Esophagus (tissue), 2 donors: ENCODE measurements around the gene NFIB. TPM values are rescaled to one million over a fixed set of nuclear protein-coding genes. Genes with fewer than 3 reads are reported as not detected.

Source experiments
- H3K27ac ChIP-seq, 2 donors: one replicate each; pipeline ENCODE4 v1.5.1; 2013; ENCODE audit warnings: low read depth in 2 of 2, mild to moderate bottlenecking in 2 of 2, inconsistent platforms in 1 of 2, low read length in 1 of 2, moderate library complexity in 1 of 2
- H3K27me3 ChIP-seq, 2 donors: one replicate each; pipeline ENCODE4 v1.6.1; 2013; ENCODE audit warnings: low read length in 2 of 2, control low read depth in 1 of 2, mild to moderate bottlenecking in 1 of 2; ENCODE audit not compliant: insufficient read depth in 2 of 2, control insufficient read depth in 1 of 2
- H3K36me3 ChIP-seq, 2 donors: one replicate each; pipeline ENCODE4 v1.6.1; 2013; ENCODE audit warnings: low read length in 1 of 2; ENCODE audit not compliant: control insufficient read depth in 2 of 2, insufficient read depth in 2 of 2
- H3K4me1 ChIP-seq, 2 donors: one replicate each; pipeline ENCODE4 v1.6.1; 2013; ENCODE audit warnings: low read length in 1 of 2; ENCODE audit not compliant: control insufficient read depth in 2 of 2, insufficient read depth in 2 of 2
- H3K4me3 ChIP-seq, 2 donors: one replicate each; pipeline ENCODE4 v1.5.1; 2013; ENCODE audit warnings: low read length in 2 of 2, mild to moderate bottlenecking in 2 of 2, low read depth in 1 of 2, moderate library complexity in 1 of 2
- H3K9me3 ChIP-seq, 2 donors: one replicate each; pipeline ENCODE4 v1.6.1; 2013; ENCODE audit warnings: mild to moderate bottlenecking in 2 of 2, low read depth in 1 of 2, low read length in 1 of 2, moderate library complexity in 1 of 2; ENCODE audit not compliant: control insufficient read depth in 2 of 2, insufficient read depth in 1 of 2
- WGBS, 2 donors: extraction: QIAGEN DNeasy Blood & Tissue Kit; methylation state at CpG; one replicate each; pipeline ENCODE4 v1.1.7; 2013; 5-methylcytosine and 5-hydroxymethylcytosine counted together
- polyA plus RNA-seq, 2 donors: library from polyadenylated mRNA; stranded (reverse); fragments of 200-250 nt; gene quantifications; one replicate each; pipeline ENCODE4 v1.2.3, GENCODE V29; 2013
- donor health status: healthy with polysubstance abuse.
- donor health status: Bipolar disorder and iron deficiency.

NFIB gene
- 1 to 10 TPM; 4.0 to 6.6 TPM for polyA plus RNA-seq

GRCh38 chr9:14313951-14314423, at the start of gene NFIB:
NFIB (minus strand) TSS chr9:14314141; CDS start chr9:14313511, 630 bp downstream.
- H3K4me3 ChIP-seq = peak within 1 kb of the TSS; percentile 85 to 86
- no peaks in the 10 kb centered on the region for H3K27me3 ChIP-seq
- H3K36me3 ChIP-seq = no peaks in the 10 kb centered on the region
- H3K9me3 ChIP-seq = no peaks in the 10 kb centered on the region
- H3K4me1 ChIP-seq = no peaks in the 10 kb centered on the region
- H3K27ac ChIP-seq = peak within 1 kb of the TSS; percentile 95 to 98
- 1% methylated on average over 31 to 63 of the region's 63 CpGs for WGBS, 2 donors

GRCh38 chr9:14362175-14362574, 48.2 kb upstream of the NFIB start:
- Histone ChIP-seq H3K4me3 (no peak overlapping the region), H3K27me3 (peaks cover 0 to 2% of the 10 kb centered on the region in 2 donors), H3K4me1 (no peaks in the 10 kb centered on the region), H3K27ac (no peak overlapping the region), H3K9me3 (no peaks in the 10 kb centered on the region), H3K36me3 (no peaks in the 10 kb centered on the region)
- WGBS, 2 donors = 67 to 69% methylated on average over 1 of the region's 1 CpG

- Histone ChIP-seq H3K4me1 (no peaks in the 10 kb centered on the region), H3K27ac (no peak overlapping the region), H3K27me3 (peaks cover 0 to 2% of the 10 kb centered on the region in 2 donors), H3K9me3 (no peaks in the 10 kb centered on the region), H3K4me3 (no peak overlapping the region), H3K36me3 (no peaks in the 10 kb centered on the region)
Measured at GRCh38 chr9:14361074-14361473, 47.1 kb upstream of the NFIB start.

- no peaks in the 10 kb centered on the region for H3K9me3 ChIP-seq
- no peak overlapping the region for H3K4me3 ChIP-seq
- 74 to 78% methylated on average over 2 of the region's 2 CpGs for WGBS, 2 donors
- H3K27ac ChIP-seq = no peak overlapping the region
- H3K27me3 ChIP-seq = peaks cover 0 to 2% of the 10 kb centered on the region in 2 donors
- no peaks in the 10 kb centered on the region for H3K4me1 ChIP-seq
- H3K36me3 ChIP-seq = no peaks in the 10 kb centered on the region
Measured at GRCh38 chr9:14358523-14358922, 44.6 kb upstream of the NFIB start.

GRCh38 chr9:14356351-14357265, 42.7 kb upstream of the NFIB start:
- Histone ChIP-seq H3K36me3 (no peaks in the 10 kb centered on the region), H3K4me1 (no peaks in the 10 kb centered on the region), H3K9me3 (no peaks in the 10 kb centered on the region), H3K4me3 (no peak overlapping the region), H3K27me3 (peaks cover 0 to 2% of the 10 kb centered on the region in 2 donors), H3K27ac (no peak overlapping the region)
- 73 to 77% methylated on average over 7 of the region's 7 CpGs for WGBS, 2 donors

GRCh38 chr9:14354201-14354600, 40.3 kb upstream of the NFIB start:
- no peaks in the 10 kb centered on the region for H3K36me3 ChIP-seq
- H3K4me3 ChIP-seq = no peak overlapping the region
- no peaks in the 10 kb centered on the region for H3K4me1 ChIP-seq
- peaks cover 0 to 2% of the 10 kb centered on the region in 2 donors for H3K27me3 ChIP-seq
- no peak overlapping the region for H3K27ac ChIP-seq
- no peaks in the 10 kb centered on the region for H3K9me3 ChIP-seq
- WGBS, 2 donors = 93 to 97% methylated on average over 1 of the region's 1 CpG

- no peaks in the 10 kb centered on the region for H3K36me3 ChIP-seq
- no peaks in the 10 kb centered on the region for H3K4me1 ChIP-seq
- H3K4me3 ChIP-seq = no peak overlapping the region
- no peaks in the 10 kb centered on the region for H3K9me3 ChIP-seq
- peak overlapping the region; percentile 40 to 63 for H3K27ac ChIP-seq
- H3K27me3 ChIP-seq = peaks cover 0 to 2% of the 10 kb centered on the region in 2 donors
- WGBS, 2 donors = 13 to 14% methylated on average over 18 of the region's 18 CpGs
Measured at GRCh38 chr9:14353222-14354056, 39.5 kb upstream of the NFIB start.

- Histone ChIP-seq H3K36me3 (no peaks in the 10 kb centered on the region), H3K27me3 (peaks cover 0 to 2% of the 10 kb centered on the region in 2 donors), H3K4me3 (no peak overlapping the region), H3K9me3 (no peaks in the 10 kb centered on the region), H3K4me1 (no peaks in the 10 kb centered on the region), H3K27ac (peak overlapping the region in 1 of 2 donors; percentile 71)
- WGBS, 2 donors = 69 to 75% methylated on average over 4 of the region's 4 CpGs
Measured at GRCh38 chr9:14352503-14352902, 38.6 kb upstream of the NFIB start.

GRCh38 chr9:14351221-14351836, 37.4 kb upstream of the NFIB start:
- WGBS, 2 donors = 78 to 85% methylated on average over 5 of the region's 5 CpGs
- H3K27ac ChIP-seq = peak overlapping the region; percentile 26 to 62
- H3K4me1 ChIP-seq = no peaks in the 10 kb centered on the region
- no peaks in the 10 kb centered on the region for H3K36me3 ChIP-seq
- peaks cover 0 to 2% of the 10 kb centered on the region in 2 donors for H3K27me3 ChIP-seq
- no peak overlapping the region for H3K4me3 ChIP-seq
- no peaks in the 10 kb centered on the region for H3K9me3 ChIP-seq
